Naive thymus-derived CD8-positive, alpha-beta T cell (primary cell): ENCODE results near the gene RP9. TPM values are rescaled to one million over a fixed set of nuclear protein-coding genes. Genes with fewer than 3 reads are reported as not detected.
A peak's percentile ranks its signal among the peaks of the same experiment; 100 is the strongest.

ENCODE experiments used
- ATAC-seq, 2 donors: fragments of 150-1000 bp; cut with Tn5 transposase in 1 of 2; sonication (Bioruptor Pico), chemical (Tn5 transposase) in 1 of 2; 1 replicate in 1 of 2; 2 replicates in 1 of 2; pipeline ENCODE4 v1.10.0; 2021; ENCODE audit warnings: mild to moderate bottlenecking in 2 of 2, moderate library complexity in 2 of 2
- POLR2A ChIA-PET: fragments of 350-600 bp; sonication (Branson Sonifier 250); formaldehyde crosslinking; loops from one replicate; lab custom pipeline; 2021; ENCODE audit warnings: antibody characterized with exemption; lab: Charles Lee
- DNase-seq, 10 donors: peaks; one replicate each; pipeline versions ENCODE4 v3.0.0 to v3.0.0-alpha.2; 2020 to 2022
- H3K27ac Mint-ChIP-seq, 10 donors: one replicate each; pipeline ENCODE4 v1.8.0; 2020 to 2022; ENCODE audit warnings: mild to moderate bottlenecking in 10 of 10, mixed read lengths in 10 of 10, moderate library complexity in 4 of 10, inconsistent platforms in 1 of 10
- H3K27me3 Mint-ChIP-seq, 5 donors: one replicate each; pipeline ENCODE4 v1.8.0; 2021 to 2022; ENCODE audit warnings: mixed read lengths in 5 of 5
- H3K36me3 Mint-ChIP-seq, 3 donors: one replicate each; pipeline ENCODE4 v1.8.0; 2020 to 2022; ENCODE audit warnings: mixed read lengths in 3 of 3, mild to moderate bottlenecking in 2 of 3, inconsistent platforms in 1 of 3
- H3K4me1 Mint-ChIP-seq, 4 donors: one replicate each; pipeline ENCODE4 v1.8.0; 2021 to 2022; ENCODE audit warnings: mixed read lengths in 4 of 4
- H3K4me3 Mint-ChIP-seq, 10 donors: one replicate each; pipeline ENCODE4 v1.8.0; 2020 to 2022; ENCODE audit warnings: mild to moderate bottlenecking in 10 of 10, mixed read lengths in 10 of 10, moderate library complexity in 6 of 10, inconsistent platforms in 1 of 10
- H3K9me3 Mint-ChIP-seq, 9 donors: one replicate each; pipeline ENCODE4 v1.8.0; 2020 to 2022; ENCODE audit warnings: mixed read lengths in 9 of 9, mild to moderate bottlenecking in 3 of 9, inconsistent platforms in 1 of 9, moderate library complexity in 1 of 9
- polyA plus RNA-seq, 3 donors: library from polyadenylated mRNA; unstranded; fragments of 300-500 nt; fragmentation: Illumina TruSeq; gene quantifications; one replicate each; pipeline ENCODE4 v1.2.3, GENCODE V29; 2021
- total RNA-seq, 8 experiments: library from RNA in 2 of 8; stranded (reverse) in 2 of 8; gene quantifications; one replicate each; pipeline ENCODE4 v1.2.3 and lab custom pipeline; 2021 to 2026

The RP9 gene
- total and polyA plus RNA-seq, 5 experiments from 2014 or later: 15.3 to 23.9 (median 20.3) TPM

- peak within 1 kb of the TSS; percentile 94 to 98 (median 97) for H3K4me3 Mint-ChIP-seq
- H3K36me3 Mint-ChIP-seq: peaks cover 0 to 3% (median 0%) of the 10 kb centered on the region in 3 donors
- DNase-seq (peak; percentile 81 to 94 (median 90)), ATAC-seq (peak; percentile 96 to 97)
- peak within 1 kb of the TSS; percentile 80 to 97 (median 95) for H3K27ac Mint-ChIP-seq
- H3K9me3 Mint-ChIP-seq: peaks cover 0 to 2% (median 0%) of the 10 kb centered on the region in 9 donors
- peaks cover 13 to 33% (median 26%) of the 10 kb centered on the region in 4 donors for H3K4me1 Mint-ChIP-seq
- POLR2A ChIA-PET: interaction anchor here (0.9 to 1.7 kb wide), 5 partner anchors 19 to 238 kb away, joined by 3 to 7 read pairs (median 3); partner anchors contain the start of genes KBTBD2 and NT5C3A
- H3K27me3 Mint-ChIP-seq: peaks cover 0 to 1% (median 0%) of the 10 kb centered on the region in 5 donors
Measured at GRCh38 chr7:33128990-33129805, 20.0 kb upstream of the RP9 start, which contains the start of gene BBS9. BBS9 (plus strand) TSS chr7:33129564; CDS start chr7:33146253, 16,689 bp downstream.

GRCh38 chr7:33128631-33128989, 19.4 kb upstream of the RP9 start:
- Mint-ChIP-seq H3K27ac (peak overlapping the region; percentile 74 to 97 (median 95)), H3K36me3 (peaks cover 0 to 3% (median 0%) of the 10 kb centered on the region in 3 donors), H3K4me3 (peak overlapping the region; percentile 94 to 98 (median 97)), H3K27me3 (peaks cover 0 to 1% (median 0%) of the 10 kb centered on the region in 5 donors), H3K4me1 (peaks cover 13 to 33% (median 25%) of the 10 kb centered on the region in 4 donors), H3K9me3 (peaks cover 0 to 2% (median 0%) of the 10 kb centered on the region in 9 donors)
- DNase-seq: no peak
- ATAC-seq: no peak
- POLR2A ChIA-PET: interaction anchor here (0.9 to 1.0 kb wide), 2 partner anchors 19 to 20 kb away, joined by 3 read pairs; no protein-coding TSS in a partner anchor

GRCh38 chr7:33127085-33127484, 17.9 kb upstream of the RP9 start:
- H3K9me3 Mint-ChIP-seq: no peaks in the 10 kb centered on the region
- ATAC-seq (no peak), DNase-seq (no peak)
- POLR2A ChIA-PET: no interaction called here
- peak overlapping the region in 1 of 10 donors; percentile 24 for H3K4me3 Mint-ChIP-seq
- no peak overlapping the region for H3K27ac Mint-ChIP-seq
- peaks cover 13 to 26% (median 19%) of the 10 kb centered on the region in 4 donors for H3K4me1 Mint-ChIP-seq
- peaks cover 0 to 7% (median 4%) of the 10 kb centered on the region in 5 donors for H3K27me3 Mint-ChIP-seq
- no peaks in the 10 kb centered on the region for H3K36me3 Mint-ChIP-seq

- no peak overlapping the region for H3K4me3 Mint-ChIP-seq
- peaks cover 15 to 88% (median 33%) of the 10 kb centered on the region in 5 donors for H3K27me3 Mint-ChIP-seq
- H3K4me1 Mint-ChIP-seq: no peaks in the 10 kb centered on the region
- no peak overlapping the region for H3K27ac Mint-ChIP-seq
- H3K36me3 Mint-ChIP-seq: peaks cover 3 to 14% (median 13%) of the 10 kb centered on the region in 3 donors
- DNase-seq: no peak
- ATAC-seq: no peak
- H3K9me3 Mint-ChIP-seq: peaks cover 4 to 19% (median 12%) of the 10 kb centered on the region in 9 donors
- POLR2A ChIA-PET: no interaction called here
Measured at GRCh38 chr7:33118383-33118782, 9.2 kb upstream of the RP9 start.

- Mint-ChIP-seq H3K9me3 (peaks cover 4 to 19% (median 12%) of the 10 kb centered on the region in 9 donors), H3K27me3 (peaks cover 13 to 69% (median 24%) of the 10 kb centered on the region in 5 donors), H3K27ac (no peak overlapping the region), H3K4me3 (no peak overlapping the region), H3K36me3 (peaks cover 3 to 14% (median 10%) of the 10 kb centered on the region in 3 donors), H3K4me1 (peaks cover 0 to 3% (median under 1%) of the 10 kb centered on the region in 4 donors)
- ATAC-seq: no peak
- POLR2A ChIA-PET: no interaction called here
- no peak for DNase-seq
Measured at GRCh38 chr7:33114976-33115375, 5.8 kb upstream of the RP9 start.

GRCh38 chr7:33111614-33112013, 2.4 kb upstream of the RP9 start:
- peaks cover 8 to 28% (median 23%) of the 10 kb centered on the region in 4 donors for H3K4me1 Mint-ChIP-seq
- H3K36me3 Mint-ChIP-seq: no peaks in the 10 kb centered on the region
- no peak overlapping the region for H3K27ac Mint-ChIP-seq
- peaks cover 4 to 36% (median 17%) of the 10 kb centered on the region in 5 donors for H3K27me3 Mint-ChIP-seq
- no peak for ATAC-seq
- no peak for DNase-seq
- H3K4me3 Mint-ChIP-seq: peak overlapping the region in 1 of 10 donors; percentile 17
- no peaks in the 10 kb centered on the region for H3K9me3 Mint-ChIP-seq
- POLR2A ChIA-PET: no interaction called here

- Mint-ChIP-seq H3K9me3 (no peaks in the 10 kb centered on the region), H3K4me3 (peak overlapping the region; percentile 60 to 84 (median 78)), H3K27me3 (peaks cover 3 to 21% (median 11%) of the 10 kb centered on the region in 5 donors), H3K27ac (peak overlapping the region in 7 of 10 donors; percentile 51 to 88 (median 70)), H3K4me1 (peaks cover 12 to 45% (median 38%) of the 10 kb centered on the region in 4 donors), H3K36me3 (peaks cover 0 to 2% (median 0%) of the 10 kb centered on the region in 3 donors)
- DNase-seq (peak in 1 of 10 donors; percentile 4), ATAC-seq (no peak)
- POLR2A ChIA-PET: interaction anchor here (0.8 to 2.7 kb wide), 3 partner anchors 19 to 217 kb away, joined by 3 to 9 read pairs (median 5); no protein-coding TSS in a partner anchor
Measured at GRCh38 chr7:33109758-33110238, 594 bp upstream of the RP9 start.

GRCh38 chr7:33108554-33109004, 625 bp downstream of the RP9 start:
- peaks cover 3 to 10% (median 5%) of the 10 kb centered on the region in 5 donors for H3K27me3 Mint-ChIP-seq
- POLR2A ChIA-PET: interaction anchor here (0.6 to 2.7 kb wide), 9 partner anchors 20 to 613 kb away, joined by 3 to 11 read pairs (median 5); partner anchors contain the start of genes AVL9, KBTBD2 and NT5C3A
- peak overlapping the region; percentile 84 to 93 (median 87) for H3K4me3 Mint-ChIP-seq
- H3K9me3 Mint-ChIP-seq: no peaks in the 10 kb centered on the region
- peak overlapping the region; percentile 49 to 91 (median 82) for H3K27ac Mint-ChIP-seq
- peaks cover 13 to 56% (median 48%) of the 10 kb centered on the region in 4 donors for H3K4me1 Mint-ChIP-seq
- DNase-seq: peak in 2 of 10 donors; percentile 10 to 13
- peak; percentile 8 to 14 for ATAC-seq
- peaks cover 0 to 12% (median 0%) of the 10 kb centered on the region in 3 donors for H3K36me3 Mint-ChIP-seq

- H3K4me1 Mint-ChIP-seq: peaks cover 18 to 63% (median 54%) of the 10 kb centered on the region in 4 donors
- H3K4me3 Mint-ChIP-seq: peak overlapping the region; percentile 46 to 91 (median 86)
- no peaks in the 10 kb centered on the region for H3K9me3 Mint-ChIP-seq
- POLR2A ChIA-PET: interaction anchor here (1.2 to 2.7 kb wide), 6 partner anchors 45 to 618 kb away, joined by 5 to 11 read pairs (median 6); partner anchors contain the start of genes AVL9, KBTBD2, LSM5 and NT5C3A
- H3K36me3 Mint-ChIP-seq: peaks cover 0 to 24% (median 0%) of the 10 kb centered on the region in 3 donors
- H3K27me3 Mint-ChIP-seq: peaks cover 0 to 4% (median 0%) of the 10 kb centered on the region in 5 donors
- ATAC-seq (peak in 1 of 2 donors; percentile 20), DNase-seq (peak in 5 of 10 donors; percentile 52 to 71 (median 60))
- H3K27ac Mint-ChIP-seq: peak overlapping the region in 7 of 10 donors; percentile 9 to 91 (median 75)
Measured at GRCh38 chr7:33107136-33108066, 1.8 kb downstream of the RP9 start.

GRCh38 chr7:33101906-33102305, 7.3 kb downstream of the RP9 start:
- Mint-ChIP-seq H3K4me1 (peaks cover 14 to 68% (median 35%) of the 10 kb centered on the region in 4 donors), H3K4me3 (no peak overlapping the region), H3K27me3 (no peaks in the 10 kb centered on the region), H3K36me3 (peaks cover 0 to 77% (median 8%) of the 10 kb centered on the region in 3 donors), H3K27ac (no peak overlapping the region), H3K9me3 (no peaks in the 10 kb centered on the region)
- POLR2A ChIA-PET: no interaction called here
- DNase-seq: no peak
- no peak for ATAC-seq

GRCh38 chr7:33100770-33101169, 8.4 kb downstream of the RP9 start:
- H3K27me3 Mint-ChIP-seq: no peaks in the 10 kb centered on the region
- ATAC-seq (no peak), DNase-seq (no peak)
- peak overlapping the region in 2 of 10 donors; percentile 25 to 72 for H3K27ac Mint-ChIP-seq
- POLR2A ChIA-PET: no interaction called here
- H3K4me1 Mint-ChIP-seq: peaks cover 11 to 56% (median 25%) of the 10 kb centered on the region in 4 donors
- peaks cover 0 to 88% (median 16%) of the 10 kb centered on the region in 3 donors for H3K36me3 Mint-ChIP-seq
- H3K4me3 Mint-ChIP-seq: no peak overlapping the region
- H3K9me3 Mint-ChIP-seq: no peaks in the 10 kb centered on the region
